D721Med (cell line): ENCODE results near the gene CTXND2.
"Not testable (repeated sequence)": the region's sequence is repeated elsewhere in the genome, so short reads cannot be mapped to it uniquely, and the experiment has no call there.

ENCODE experiments used
- DNase-seq: peaks from one replicate; pipeline ENCODE4 v3.0.0; 2011; ENCODE audit warnings: low spot score; ENCODE audit not compliant: insufficient read length
- FAIRE-seq: peaks from 2 replicates; lab custom pipeline; 2011; peaks lifted over from hg19 to GRCh38; lab: Jason Lieb, UNC
- TF ChIP-seq, protein P1 (sequence below): IDR thresholded peaks from 2 replicates; pipeline ENCODE4 v1.5.1; 2012; ENCODE audit warnings: mild to moderate bottlenecking, control low read depth; ENCODE audit not compliant: insufficient read depth; ENCODE audit errors: missing control alignments

The CTXND2 gene

GRCh38 chr1:150917387-150917786 lies 30.5 kb downstream of the CTXND2 start:
- DNase-seq = no peak
- TF ChIP-seq, protein P1, sequence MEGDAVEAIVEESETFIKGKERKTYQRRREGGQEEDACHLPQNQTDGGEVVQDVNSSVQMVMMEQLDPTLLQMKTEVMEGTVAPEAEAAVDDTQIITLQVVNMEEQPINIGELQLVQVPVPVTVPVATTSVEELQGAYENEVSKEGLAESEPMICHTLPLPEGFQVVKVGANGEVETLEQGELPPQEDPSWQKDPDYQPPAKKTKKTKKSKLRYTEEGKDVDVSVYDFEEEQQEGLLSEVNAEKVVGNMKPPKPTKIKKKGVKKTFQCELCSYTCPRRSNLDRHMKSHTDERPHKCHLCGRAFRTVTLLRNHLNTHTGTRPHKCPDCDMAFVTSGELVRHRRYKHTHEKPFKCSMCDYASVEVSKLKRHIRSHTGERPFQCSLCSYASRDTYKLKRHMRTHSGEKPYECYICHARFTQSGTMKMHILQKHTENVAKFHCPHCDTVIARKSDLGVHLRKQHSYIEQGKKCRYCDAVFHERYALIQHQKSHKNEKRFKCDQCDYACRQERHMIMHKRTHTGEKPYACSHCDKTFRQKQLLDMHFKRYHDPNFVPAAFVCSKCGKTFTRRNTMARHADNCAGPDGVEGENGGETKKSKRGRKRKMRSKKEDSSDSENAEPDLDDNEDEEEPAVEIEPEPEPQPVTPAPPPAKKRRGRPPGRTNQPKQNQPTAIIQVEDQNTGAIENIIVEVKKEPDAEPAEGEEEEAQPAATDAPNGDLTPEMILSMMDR = no peak
- FAIRE-seq = no peak

- DNase-seq (peak; percentile 73), FAIRE-seq (peak; percentile 95)
- TF ChIP-seq, protein P1 = peak; percentile 88
These were observed 35.6 kb downstream of the CTXND2 start for GRCh38 chr1:150922519-150922975.

DNA sequence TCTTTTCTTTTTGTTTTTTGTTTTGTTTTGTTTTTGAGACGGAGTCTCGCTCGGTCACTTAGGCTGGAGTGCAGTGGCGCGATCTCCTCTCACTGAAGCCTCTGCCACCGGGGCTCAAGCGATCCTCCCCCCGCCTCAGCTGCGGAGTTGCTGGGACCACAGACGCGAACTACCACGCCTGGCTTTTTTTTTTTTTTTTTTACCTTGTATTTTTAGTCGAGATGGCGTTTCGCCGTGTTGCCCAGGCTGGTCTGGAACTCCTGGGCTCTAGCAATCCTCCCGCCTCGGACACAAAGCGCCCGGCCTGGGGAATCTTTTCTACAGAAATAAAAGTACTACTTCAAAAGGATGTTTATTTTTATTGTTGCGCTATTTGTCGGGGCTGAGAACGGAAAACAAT lies 38.1 kb downstream of the CTXND2 start:
- TF ChIP-seq, protein P1 = no peak
- DNase-seq (no peak), FAIRE-seq (no peak)

GRCh38 chr1:150926097-150926741 lies 39.3 kb downstream of the CTXND2 start, which contains the start of gene SETDB1:
Gene SETDB1, plus strand, starts transcription at chr1:150926363. Its CDS starts 1,352 bp downstream, at chr1:150927715.
- DNase-seq (peak; percentile 55), FAIRE-seq (peak; percentile 94)
- TF ChIP-seq, protein P1 = peak; percentile 23

DNA sequence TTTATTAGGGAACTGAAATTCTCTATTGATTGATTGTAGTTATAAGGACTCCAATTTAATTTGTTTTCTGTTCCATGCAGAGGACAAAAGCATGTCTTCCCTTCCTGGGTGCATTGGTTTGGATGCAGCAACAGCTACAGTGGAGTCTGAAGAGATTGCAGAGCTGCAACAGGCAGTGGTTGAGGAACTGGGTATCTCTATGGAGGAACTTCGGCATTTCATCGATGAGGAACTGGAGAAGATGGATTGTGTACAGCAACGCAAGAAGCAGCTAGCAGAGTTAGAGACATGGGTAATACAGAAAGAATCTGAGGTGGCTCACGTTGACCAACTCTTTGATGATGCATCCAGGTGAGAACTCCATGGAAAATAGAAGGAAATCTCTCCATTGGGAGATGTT lies 40.7 kb downstream of the CTXND2 start:
- no peak for FAIRE-seq
- TF ChIP-seq, protein P1 = no peak
- DNase-seq = no peak

DNA sequence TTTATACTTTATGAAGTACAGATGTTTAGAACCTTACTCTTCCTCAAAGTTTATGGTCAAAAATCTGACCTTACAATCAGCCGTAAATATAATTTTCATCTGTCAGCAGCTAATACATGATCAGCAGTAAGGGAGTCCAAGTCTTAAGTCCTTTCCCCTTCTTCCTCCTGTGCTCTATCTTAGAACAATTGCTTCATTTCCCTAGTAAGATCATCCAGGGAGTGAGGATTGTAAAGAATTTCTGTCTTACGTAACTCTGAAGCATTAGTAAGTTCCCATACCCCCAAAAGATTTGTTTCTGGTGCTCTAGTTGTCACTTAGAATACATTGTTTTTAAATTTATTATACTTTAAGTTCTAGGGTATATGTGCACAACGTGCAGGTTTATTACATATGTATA lies 41.4 kb downstream of the CTXND2 start:
- no peak for FAIRE-seq
- DNase-seq = no peak
- TF ChIP-seq, protein P1 = no peak

- DNase-seq, FAIRE-seq: not testable (repeated sequence)
These were observed 41.8 kb downstream of the CTXND2 start for GRCh38 chr1:150928775-150929174.

- TF ChIP-seq, protein P1 = no peak
- FAIRE-seq (no peak), DNase-seq (no peak)
These were observed 44.8 kb downstream of the CTXND2 start for GRCh38 chr1:150931773-150932172.
